ENCODE measurements around the gene TP73.
A peak's percentile ranks its signal among the peaks of the same experiment; 100 is the strongest.

TP73 gene

GRCh38 chr1:3729594-3730542, 77.6 kb downstream of the TP73 start:
- DNase-seq (ENCODE audit: low spot score) = no peak

DNA sequence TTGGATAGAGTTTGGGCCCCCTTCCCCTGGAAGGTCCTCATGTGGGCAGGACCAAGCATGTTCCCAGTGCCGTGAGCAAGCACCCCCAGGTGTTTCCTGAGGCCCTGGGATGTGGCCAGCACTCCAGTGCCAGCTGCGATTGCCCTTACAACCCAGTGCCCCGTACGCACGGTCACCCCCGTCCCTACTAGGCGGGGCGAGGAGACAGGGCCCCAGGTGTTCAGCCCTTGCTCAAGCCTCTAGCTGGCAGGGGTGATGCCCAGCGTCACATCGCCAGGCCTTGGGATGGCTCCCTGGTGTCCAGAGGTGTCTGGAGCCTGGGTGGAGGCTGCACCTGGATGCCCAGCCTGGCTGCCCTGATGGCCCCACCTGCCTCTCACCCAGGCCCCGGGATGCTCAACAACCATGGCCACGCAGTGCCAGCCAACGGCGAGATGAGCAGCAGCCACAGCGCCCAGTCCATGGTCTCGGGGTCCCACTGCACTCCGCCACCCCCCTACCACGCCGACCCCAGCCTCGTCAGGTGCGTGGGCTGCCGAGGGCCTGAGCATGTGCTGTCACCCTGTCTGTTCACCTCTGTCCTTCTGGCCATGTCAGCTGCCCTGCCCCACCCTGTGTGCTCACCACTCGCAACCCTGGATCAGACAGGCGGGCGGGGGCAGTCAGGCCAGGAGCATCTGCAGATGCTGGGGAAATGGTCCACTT, 78.4 kb downstream of the TP73 start:
- no peak for DNase-seq (ENCODE audit: low spot score)

DNA sequence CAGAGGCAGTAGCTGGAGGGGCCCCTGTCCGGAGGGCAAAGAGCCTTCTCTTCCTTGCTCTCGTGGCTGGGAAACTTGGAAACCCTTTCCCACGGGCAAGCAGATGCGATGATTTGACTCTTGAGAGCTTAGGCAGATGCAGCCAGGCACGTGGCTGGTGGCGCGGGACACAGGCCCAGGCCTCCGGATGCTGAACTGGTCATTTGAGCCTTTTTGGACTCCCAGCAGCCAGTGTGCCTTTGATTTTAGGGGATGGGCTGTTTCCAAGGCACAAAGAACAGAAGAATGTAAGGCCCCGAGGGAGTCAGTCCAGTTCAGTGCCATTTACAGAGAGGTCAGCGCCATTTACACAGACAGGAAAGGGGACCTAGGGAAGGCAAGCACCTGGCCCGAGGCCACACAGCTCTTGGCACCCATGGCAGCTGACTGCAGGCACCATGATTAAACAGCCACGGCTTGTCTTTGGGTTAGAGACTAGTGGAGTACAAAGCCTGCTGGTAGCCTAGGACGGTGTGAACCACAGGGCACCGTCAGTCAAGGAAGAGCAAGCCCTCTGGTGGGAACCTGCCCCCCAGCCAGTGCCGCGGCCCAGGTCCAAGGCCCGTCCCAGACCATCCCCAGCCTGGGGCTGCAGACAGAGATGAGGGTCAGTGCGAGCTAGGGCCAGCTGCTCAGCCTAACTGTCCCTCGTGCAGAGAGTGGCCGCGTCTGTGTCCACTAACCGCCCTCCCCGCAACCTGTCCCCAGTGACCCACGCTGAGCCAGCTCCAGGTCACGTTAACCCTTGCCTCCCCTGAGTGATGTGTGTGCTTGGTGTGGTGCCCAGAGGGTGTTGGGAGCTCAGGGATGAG, 79.5 kb downstream of the TP73 start:
- DNase-seq (ENCODE audit: low spot score) = peak; percentile 58

DNA sequence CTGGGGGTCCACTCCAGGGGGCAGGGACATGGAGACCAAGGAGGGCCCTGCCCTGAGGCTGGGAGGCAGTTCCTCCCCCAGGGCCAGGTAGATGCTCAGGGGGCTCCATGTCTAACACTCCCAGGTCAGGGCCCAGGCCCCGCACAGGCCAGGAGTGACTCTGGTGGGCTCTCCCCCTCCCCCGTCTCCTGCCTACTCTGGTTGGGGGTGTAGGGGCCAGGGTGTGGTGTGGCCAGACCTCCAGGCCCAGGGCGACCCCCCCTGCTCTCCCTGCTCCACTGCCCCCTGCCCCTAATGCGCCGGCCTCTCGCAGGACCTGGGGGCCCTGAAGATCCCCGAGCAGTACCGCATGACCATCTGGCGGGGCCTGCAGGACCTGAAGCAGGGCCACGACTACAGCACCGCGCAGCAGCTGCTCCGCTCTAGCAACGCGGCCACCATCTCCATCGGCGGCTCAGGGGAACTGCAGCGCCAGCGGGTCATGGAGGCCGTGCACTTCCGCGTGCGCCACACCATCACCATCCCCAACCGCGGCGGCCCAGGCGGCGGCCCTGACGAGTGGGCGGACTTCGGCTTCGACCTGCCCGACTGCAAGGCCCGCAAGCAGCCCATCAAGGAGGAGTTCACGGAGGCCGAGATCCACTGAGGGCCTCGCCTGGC, 80.2 kb downstream of the TP73 start:
- DNase-seq (ENCODE audit: low spot score) = no peak

DNA sequence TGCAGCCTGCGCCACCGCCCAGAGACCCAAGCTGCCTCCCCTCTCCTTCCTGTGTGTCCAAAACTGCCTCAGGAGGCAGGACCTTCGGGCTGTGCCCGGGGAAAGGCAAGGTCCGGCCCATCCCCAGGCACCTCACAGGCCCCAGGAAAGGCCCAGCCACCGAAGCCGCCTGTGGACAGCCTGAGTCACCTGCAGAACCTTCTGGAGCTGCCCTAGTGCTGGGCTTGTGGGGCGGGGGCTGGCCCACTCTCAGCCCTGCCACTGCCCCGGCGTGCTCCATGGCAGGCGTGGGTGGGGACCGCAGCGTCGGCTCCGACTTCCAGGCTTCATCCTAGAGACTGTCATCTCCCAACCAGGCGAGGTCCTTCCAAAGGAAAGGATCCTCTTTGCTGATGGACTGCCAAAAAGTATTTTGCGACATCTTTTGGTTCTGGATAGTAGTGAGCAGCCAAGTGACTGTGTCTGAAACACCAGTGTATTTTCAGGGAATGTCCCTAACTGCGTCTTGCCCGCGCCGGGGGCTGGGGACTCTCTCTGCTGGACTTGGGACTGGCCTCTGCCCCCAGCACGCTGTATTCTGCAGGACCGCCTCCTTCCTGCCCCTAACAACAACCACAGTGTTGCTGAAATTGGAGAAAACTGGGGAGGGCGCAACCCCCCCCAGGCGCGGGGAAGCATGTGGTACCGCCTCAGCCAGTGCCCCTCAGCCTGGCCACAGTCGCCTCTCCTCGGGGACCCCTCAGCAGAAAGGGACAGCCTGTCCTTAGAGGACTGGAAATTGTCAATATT, 81.0 kb downstream of the TP73 start:
- DNase-seq (ENCODE audit: low spot score) = no peak

DNA sequence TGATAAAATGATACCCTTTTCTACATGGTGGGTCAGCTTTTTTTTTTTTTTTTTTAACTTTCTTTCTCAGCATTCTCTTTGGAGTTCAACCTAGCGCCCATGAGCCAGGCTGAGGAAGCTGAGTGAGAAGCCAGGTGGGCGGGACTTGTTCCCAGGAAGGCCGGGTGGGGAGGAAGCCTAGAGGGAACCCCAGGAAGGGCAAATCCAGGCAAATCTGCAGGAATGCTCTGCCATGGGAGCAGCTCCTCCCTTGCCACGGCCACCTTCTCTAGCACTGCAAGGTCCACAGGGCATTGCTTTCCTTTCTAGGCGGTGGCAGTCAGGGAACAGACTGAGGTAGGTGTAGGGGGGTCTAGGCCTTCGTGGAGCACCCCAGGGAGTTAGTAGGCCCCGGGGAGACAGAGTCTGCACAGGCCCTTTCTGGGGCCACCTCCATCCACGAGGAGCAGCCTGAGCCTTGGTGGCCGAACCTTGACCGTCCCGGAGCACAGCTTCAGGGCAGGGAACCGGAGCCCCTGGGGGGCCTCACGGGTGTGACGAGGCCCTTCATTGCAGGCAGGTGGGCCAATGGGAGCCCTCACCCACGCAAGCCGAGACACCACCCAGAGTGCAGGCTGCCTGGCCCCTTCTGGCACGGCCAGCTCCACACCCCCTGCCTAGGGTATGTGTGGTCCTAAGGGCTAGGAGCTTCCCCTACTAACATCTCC, 81.7 kb downstream of the TP73 start:
- DNase-seq (ENCODE audit: low spot score) = no peak

DNA sequence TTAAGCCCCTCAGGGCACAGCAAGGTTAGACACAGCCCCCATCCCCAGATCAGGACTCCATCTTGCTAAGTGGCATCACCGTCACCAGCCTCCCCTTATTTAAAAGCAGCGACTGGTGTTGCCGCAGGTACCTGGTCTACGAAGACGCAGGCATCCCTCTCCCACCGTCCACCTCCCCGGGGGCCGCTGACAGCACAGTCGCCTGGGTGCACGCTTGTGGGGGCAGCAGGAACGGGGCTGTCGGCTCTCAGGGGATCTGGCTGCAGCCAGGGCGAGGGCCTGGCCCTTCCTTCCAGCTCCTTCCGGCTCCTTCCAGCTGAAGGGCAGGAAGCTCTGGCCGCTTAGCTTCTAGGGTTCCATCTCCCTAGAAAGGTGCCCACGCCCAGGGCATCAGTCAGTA, 82.3 kb downstream of the TP73 start:
- DNase-seq (ENCODE audit: low spot score) = no peak

- no peak for DNase-seq (ENCODE audit: low spot score)
These were observed 82.8 kb downstream of the TP73 start for GRCh38 chr1:3735027-3735681.

- no peak for DNase-seq (ENCODE audit: low spot score)
These were observed 83.4 kb downstream of the TP73 start for GRCh38 chr1:3735688-3736087.

DNA sequence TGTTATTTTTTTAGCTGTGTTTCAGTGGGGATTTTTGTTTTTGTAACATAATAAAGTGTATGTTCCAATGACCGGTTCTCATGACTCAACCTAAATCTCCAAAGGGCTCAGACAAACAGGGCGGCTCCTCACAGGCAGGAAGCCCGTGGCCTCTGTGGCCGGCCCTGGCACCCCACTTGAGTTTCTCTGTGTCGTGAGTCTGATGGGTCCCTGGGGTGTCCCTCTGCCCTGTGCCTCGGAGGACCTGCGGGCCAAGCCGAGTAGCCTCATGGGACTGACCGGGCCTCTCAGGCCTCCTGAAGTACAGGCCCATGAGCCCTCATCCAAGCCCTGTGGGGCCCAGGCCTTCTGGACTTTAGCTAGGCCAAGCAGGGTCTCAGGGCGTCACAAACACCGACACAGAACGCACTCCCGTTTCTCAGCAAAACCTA, 83.8 kb downstream of the TP73 start:
- DNase-seq (ENCODE audit: low spot score) = no peak

DNA sequence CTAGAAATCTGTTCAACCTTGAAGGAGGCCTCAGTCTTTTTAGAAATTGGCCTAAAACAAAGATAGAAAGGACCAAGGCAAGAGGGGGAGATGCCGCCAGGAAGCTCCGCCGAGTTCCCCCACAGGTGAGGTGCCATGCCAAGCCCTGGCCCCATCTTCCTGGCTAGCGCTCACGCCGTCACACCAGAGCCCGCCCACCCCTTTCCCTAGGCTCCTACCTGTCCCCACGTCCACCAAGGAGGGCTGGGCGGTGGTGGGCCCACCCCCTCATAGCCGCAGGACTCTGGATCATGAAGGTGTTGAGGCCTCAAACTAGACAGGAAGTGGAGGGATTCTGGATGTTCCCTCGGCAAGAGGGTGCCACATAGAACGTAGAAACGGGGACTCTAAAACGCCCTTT, 84.4 kb downstream of the TP73 start:
- no peak for DNase-seq (ENCODE audit: low spot score)

- DNase-seq (ENCODE audit: low spot score) = no peak
These were observed 86.6 kb downstream of the TP73 start for GRCh38 chr1:3738943-3739342.

- peak; percentile 35 for DNase-seq (ENCODE audit: low spot score)
These were observed 87.7 kb downstream of the TP73 start for GRCh38 chr1:3740042-3740441.

- DNase-seq (ENCODE audit: low spot score) = no peak
These were observed 88.4 kb downstream of the TP73 start for GRCh38 chr1:3740752-3741151.

- no peak for DNase-seq (ENCODE audit: low spot score)
These were observed 89.5 kb downstream of the TP73 start for GRCh38 chr1:3741566-3742438.

DNA sequence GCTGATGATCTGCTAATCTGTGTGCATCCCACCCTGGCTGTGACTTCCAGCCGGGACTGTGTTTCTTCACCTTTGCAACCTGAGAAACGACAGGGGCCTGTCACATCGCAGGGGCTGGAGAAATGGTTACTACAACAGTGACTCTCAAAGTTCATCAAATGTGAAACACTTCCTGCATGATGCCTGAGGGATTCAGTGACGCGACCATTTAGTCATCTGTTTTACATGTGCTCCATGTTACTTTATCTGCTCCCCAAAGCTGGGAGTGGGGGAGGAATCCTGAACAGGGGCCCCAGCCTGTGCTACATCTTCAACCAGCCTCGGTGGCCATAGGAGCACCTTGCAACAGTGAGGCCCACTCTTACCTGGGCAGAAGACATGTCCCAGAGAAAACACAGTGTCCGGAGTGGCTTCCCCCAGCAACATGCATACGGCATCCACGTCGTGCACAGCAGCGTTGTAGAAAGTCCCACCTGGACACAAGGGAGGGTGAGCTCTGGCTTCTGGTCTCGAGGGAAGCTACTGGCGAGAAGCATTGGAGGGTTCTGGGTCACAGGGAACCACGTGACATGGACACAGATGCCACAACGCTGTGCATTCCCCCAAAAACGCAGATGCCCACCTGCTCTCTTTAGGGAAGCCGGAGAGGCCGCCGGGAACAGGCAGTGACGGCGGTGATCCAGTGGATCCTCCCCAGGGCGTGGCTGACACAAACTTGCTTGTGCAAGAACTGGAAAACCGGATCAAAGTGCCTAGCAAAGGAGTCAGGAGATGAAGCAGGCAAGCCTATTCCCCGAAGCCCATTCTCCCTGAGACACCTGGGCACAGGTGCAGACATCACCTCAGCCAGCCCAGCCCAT, 90.4 kb downstream of the TP73 start:
- DNase-seq (ENCODE audit: low spot score) = no peak

- DNase-seq (ENCODE audit: low spot score) = no peak
These were observed 91.1 kb downstream of the TP73 start for GRCh38 chr1:3743421-3743820.

- no peak for DNase-seq (ENCODE audit: low spot score)
These were observed 91.5 kb downstream of the TP73 start for GRCh38 chr1:3743826-3744225.
